Karpas-422 (cell line): Measurements from ENCODE around the gene NVL. TPM values are rescaled to one million over a fixed set of nuclear protein-coding genes. Genes with fewer than 3 reads are reported as not detected.
"Not testable (repeated sequence)": the region's sequence is repeated elsewhere in the genome, so short reads cannot be mapped to it uniquely, and the experiment has no call there.

Experiments used
- DNase-seq: peaks from one replicate; pipeline ENCODE4 v3.0.0-alpha.2; 2015
- H2AFZ ChIP-seq: fragments of 200-600 bp; sonication (generic); 2 replicates; pipeline ENCODE4 v1.6.1; 2014; ENCODE audit warnings: antibody characterized with exemption, low read length, mixed read lengths
- H3K27ac ChIP-seq: fragments of 200-600 bp; sonication (generic); 2 replicates; pipeline ENCODE4 v1.5.1; 2014; ENCODE audit warnings: mild to moderate bottlenecking, low read length, moderate library complexity
- H3K27me3 ChIP-seq: fragments of 200-600 bp; sonication (generic); 2 replicates; pipeline ENCODE4 v1.6.1; 2014; ENCODE audit warnings: low read length, mixed read lengths
- H3K36me3 ChIP-seq: fragments of 200-600 bp; sonication (generic); 2 replicates; pipeline ENCODE4 v1.6.1; 2014; ENCODE audit warnings: low read length, mixed read lengths; ENCODE audit not compliant: insufficient read depth
- H3K4me1 ChIP-seq: fragments of 200-600 bp; sonication (generic); 2 replicates; pipeline ENCODE4 v1.6.1; 2014; ENCODE audit warnings: mild to moderate bottlenecking, low read length, mixed read lengths
- H3K4me2 ChIP-seq: fragments of 200-600 bp; sonication (generic); 2 replicates; pipeline ENCODE4 v1.6.1; 2014; ENCODE audit warnings: low read length, low read depth, mild to moderate bottlenecking; ENCODE audit not compliant: poor library complexity, severe bottlenecking
- H3K4me3 ChIP-seq: fragments of 200-600 bp; sonication (generic); 2 replicates; pipeline ENCODE4 v1.5.1; 2014; ENCODE audit warnings: mild to moderate bottlenecking, antibody characterized with exemption, low read length, mixed read lengths
- H3K79me2 ChIP-seq: fragments of 200-600 bp; sonication (generic); 2 replicates; pipeline ENCODE4 v1.6.1; 2014; ENCODE audit warnings: mild to moderate bottlenecking, low read length, mixed read lengths
- H3K9ac ChIP-seq: fragments of 200-600 bp; sonication (generic); 2 replicates; pipeline ENCODE4 v1.6.0; 2014; ENCODE audit warnings: low read length
- H3K9me2 ChIP-seq: fragments of 200-600 bp; sonication (generic), shearing (Covaris generic); replicated peaks from 2 replicates; pipeline ENCODE4 v1.6.0; 2014; ENCODE audit warnings: mild to moderate bottlenecking, low read length, moderate library complexity; ENCODE audit not compliant: insufficient read depth
- H3K9me3 ChIP-seq: fragments of 300-700, 200-600 bp; sonication (generic); 2 replicates; pipeline ENCODE4 v1.6.1; 2014; ENCODE audit warnings: low read length, mixed read lengths
- H4K20me1 ChIP-seq: fragments of 200-600 bp; sonication (generic); 2 replicates; pipeline ENCODE4 v1.6.1; 2014; ENCODE audit warnings: mild to moderate bottlenecking, antibody characterized with exemption, low read length, low read depth; ENCODE audit not compliant: insufficient read depth
- total RNA-seq: library from RNA; depleted of rRNA; stranded (reverse); fragments of >200 nt; shearing (Covaris generic); gene quantifications from 2 replicates; pipeline ENCODE4 v1.2.3, GENCODE V29; 2014; ENCODE audit warnings: low replicate concordance

Gene NVL
- total RNA-seq, 1 experiment from 2014 or later = 27.1 TPM

- Histone ChIP-seq H3K9me2 (no peaks in the 10 kb centered on the region), H3K27me3 (no peaks in the 10 kb centered on the region), H4K20me1 (no peaks in the 10 kb centered on the region), H3K4me1 (peaks cover 39% of the 10 kb centered on the region), H3K4me2 (peak overlapping the region; percentile 97), H3K9me3 (no peaks in the 10 kb centered on the region), H2AFZ (peak overlapping the region; percentile 77; the same call in 1 of the 2 replicates), H3K79me2 (peaks cover 57% of the 10 kb centered on the region), H3K4me3 (peak overlapping the region; percentile 90), H3K36me3 (peaks cover 10% of the 10 kb centered on the region; the same call in 1 of the 2 replicates), H3K27ac (peak overlapping the region; percentile 82), H3K9ac (peak overlapping the region; percentile 87)
- no peak for DNase-seq
These were observed 509 bp downstream of the NVL start for GRCh38 chr1:224329484-224329841.

GRCh38 chr1:224328644-224329043 lies 1.3 kb downstream of the NVL start:
- Histone ChIP-seq H3K4me2 (peak overlapping the region; percentile 97), H3K4me1 (peaks cover 31% of the 10 kb centered on the region), H3K27ac (no peak overlapping the region), H3K4me3 (peak overlapping the region; percentile 90), H3K27me3 (no peaks in the 10 kb centered on the region), H2AFZ (no peak overlapping the region), H3K36me3 (peaks cover 11% of the 10 kb centered on the region; the same call in 1 of the 2 replicates), H3K9ac (peak overlapping the region; percentile 87), H3K9me3 (no peaks in the 10 kb centered on the region), H3K79me2 (peaks cover 64% of the 10 kb centered on the region), H3K9me2 (no peaks in the 10 kb centered on the region), H4K20me1 (no peaks in the 10 kb centered on the region)
- no peak for DNase-seq

GRCh38 chr1:224325959-224326358 lies 4.0 kb downstream of the NVL start:
- Histone ChIP-seq H3K4me3 (no peak overlapping the region), H3K79me2 (peaks cover 88% of the 10 kb centered on the region), H3K27me3 (no peaks in the 10 kb centered on the region), H3K4me2 (no peak overlapping the region), H3K36me3 (peaks cover 11% of the 10 kb centered on the region; the same call in 1 of the 2 replicates), H3K9me2 (no peaks in the 10 kb centered on the region), H3K9me3 (no peaks in the 10 kb centered on the region), H2AFZ (no peak overlapping the region), H3K4me1 (peaks cover 20% of the 10 kb centered on the region), H3K9ac (no peak overlapping the region), H4K20me1 (no peaks in the 10 kb centered on the region), H3K27ac (no peak overlapping the region)
- DNase-seq = no peak

GRCh38 chr1:224321706-224322105 lies 8.3 kb downstream of the NVL start:
- Histone ChIP-seq H2AFZ (no peak overlapping the region), H3K4me2 (no peak overlapping the region), H3K9ac (no peak overlapping the region), H3K4me1 (peaks cover under 1% of the 10 kb centered on the region; the same call in 1 of the 2 replicates), H3K9me2 (no peaks in the 10 kb centered on the region), H3K4me3 (no peak overlapping the region), H3K79me2 (peaks cover 81% of the 10 kb centered on the region), H3K36me3 (peaks cover 9% of the 10 kb centered on the region; the same call in 1 of the 2 replicates), H3K27ac (no peak overlapping the region), H3K9me3 (no peaks in the 10 kb centered on the region), H4K20me1 (no peaks in the 10 kb centered on the region), H3K27me3 (no peaks in the 10 kb centered on the region)
- DNase-seq = no peak

- Histone ChIP-seq H3K27me3 (no peaks in the 10 kb centered on the region), H3K27ac (no peak overlapping the region), H3K9ac (no peak overlapping the region), H3K4me1 (no peaks in the 10 kb centered on the region), H3K9me3 (no peaks in the 10 kb centered on the region), H4K20me1 (no peaks in the 10 kb centered on the region), H3K79me2 (peaks cover 71% of the 10 kb centered on the region), H3K9me2 (no peaks in the 10 kb centered on the region), H2AFZ (no peak overlapping the region), H3K4me2 (no peak overlapping the region), H3K36me3 (peaks cover 18% of the 10 kb centered on the region; the same call in 1 of the 2 replicates), H3K4me3 (no peak overlapping the region)
- no peak for DNase-seq
These were observed 12.5 kb downstream of the NVL start for GRCh38 chr1:224317383-224318045.

GRCh38 chr1:224312025-224312424 lies 17.9 kb downstream of the NVL start:
- Histone ChIP-seq H3K4me3 (no peak overlapping the region), H3K4me2 (no peak overlapping the region), H3K79me2 (peaks cover 28% of the 10 kb centered on the region), H3K4me1 (no peaks in the 10 kb centered on the region), H4K20me1 (no peaks in the 10 kb centered on the region), H3K36me3 (peaks cover 28% of the 10 kb centered on the region; the same call in 1 of the 2 replicates), H3K27ac (no peak overlapping the region), H3K9me2 (no peaks in the 10 kb centered on the region), H2AFZ (no peak overlapping the region), H3K9me3 (no peaks in the 10 kb centered on the region), H3K9ac (no peak overlapping the region), H3K27me3 (no peaks in the 10 kb centered on the region)
- DNase-seq = no peak

- H3K9me2 ChIP-seq, H3K4me1 ChIP-seq, H3K9me3 ChIP-seq, H3K27me3 ChIP-seq, H2AFZ ChIP-seq, H3K4me3 ChIP-seq, DNase-seq, H4K20me1 ChIP-seq, H3K9ac ChIP-seq, H3K27ac ChIP-seq, H3K4me2 ChIP-seq: not testable (repeated sequence)
- H3K79me2 ChIP-seq = peaks cover 26% of the 10 kb centered on the region
- peaks cover 28% of the 10 kb centered on the region; the same call in 1 of the 2 replicates for H3K36me3 ChIP-seq
These were observed 18.5 kb downstream of the NVL start for GRCh38 chr1:224311503-224311902.

- H3K27me3 ChIP-seq = no peaks in the 10 kb centered on the region
- no peak overlapping the region for H3K4me3 ChIP-seq
- no peaks in the 10 kb centered on the region for H3K4me1 ChIP-seq
- peaks cover 27% of the 10 kb centered on the region; the same call in 1 of the 2 replicates for H3K36me3 ChIP-seq
- H3K9ac ChIP-seq = no peak overlapping the region
- H3K4me2 ChIP-seq = no peak overlapping the region
- H3K9me3 ChIP-seq = no peaks in the 10 kb centered on the region
- no peak overlapping the region for H3K27ac ChIP-seq
- 0 out of 2 replicates have a peak, but pooled peaks cover under 1% of the 10 kb centered on the region for H3K79me2 ChIP-seq
- no peaks in the 10 kb centered on the region for H4K20me1 ChIP-seq
- H2AFZ ChIP-seq = no peak overlapping the region
- DNase-seq = no peak
- H3K9me2 ChIP-seq = no peaks in the 10 kb centered on the region
These were observed 21.9 kb downstream of the NVL start for GRCh38 chr1:224308064-224308463.
